Suprapubic skin (tissue), 3 donors: ENCODE results near the gene ZEB2.

ENCODE experiments used
- CTCF ChIP-seq, 2 donors: fragments of 200-600 bp in 1 of 2; fragments of 450-650 bp in 1 of 2; sonication (generic) in 1 of 2; IDR thresholded peaks; one replicate each; pipeline ENCODE4 v1.5.1; 2016 to 2019; ENCODE audit warnings: antibody characterized with exemption in 2 of 2, mild to moderate bottlenecking in 1 of 2, moderate library complexity in 1 of 2
- POLR2A ChIP-seq, 2 donors: fragments of 450-650 bp; IDR thresholded peaks; one replicate each; pipeline ENCODE4 v1.6.1; 2017; ENCODE audit warnings: antibody characterized with exemption in 2 of 2, mild to moderate bottlenecking in 2 of 2, moderate library complexity in 2 of 2

- TF ChIP-seq CTCF (IDR thresholded peaks at IDR 0.05) (no peak), POLR2A (IDR thresholded peaks at IDR 0.05) (no peak)
Observed at GRCh38 chr2:144548532-144549191, 28.7 kb upstream of the ZEB2 start.
